Stimulated activated CD8-positive, alpha-beta memory T cell treated with anti-CD3 and anti-CD28 coated beads, Interleukin-15, amount 100 ng/mL, for 24 hours (primary cell): ENCODE results near the gene CYB561D1.

Experiments used
- DNase-seq: peaks from one replicate; pipeline ENCODE4 v3.0.0-alpha.2; 2020; ENCODE audit warnings: low read depth

The CYB561D1 gene

DNA sequence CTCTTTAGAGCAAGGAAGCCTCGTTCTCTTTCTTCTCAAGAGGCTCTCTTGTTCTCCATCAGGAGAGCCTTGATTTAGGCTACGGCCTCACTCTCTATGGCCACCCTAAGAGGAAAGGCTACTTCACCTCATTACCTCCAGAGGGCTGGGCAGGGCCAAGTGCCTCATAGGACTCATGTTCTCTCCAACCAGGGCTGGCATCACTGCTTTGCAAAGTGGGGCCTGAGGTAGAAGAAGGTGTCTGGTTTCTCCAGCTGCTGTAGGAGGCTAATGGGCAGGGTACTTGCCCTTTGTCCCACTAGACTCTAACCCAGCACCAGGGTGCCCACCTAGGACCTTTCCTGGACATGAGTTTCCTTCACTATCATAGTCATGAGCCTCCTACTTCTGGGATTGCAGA lies 12.2 kb upstream of the CYB561D1 start:
- no peak for DNase-seq

GRCh38 chr1:109482242-109482641 lies 11.7 kb upstream of the CYB561D1 start:
- DNase-seq = no peak

DNA sequence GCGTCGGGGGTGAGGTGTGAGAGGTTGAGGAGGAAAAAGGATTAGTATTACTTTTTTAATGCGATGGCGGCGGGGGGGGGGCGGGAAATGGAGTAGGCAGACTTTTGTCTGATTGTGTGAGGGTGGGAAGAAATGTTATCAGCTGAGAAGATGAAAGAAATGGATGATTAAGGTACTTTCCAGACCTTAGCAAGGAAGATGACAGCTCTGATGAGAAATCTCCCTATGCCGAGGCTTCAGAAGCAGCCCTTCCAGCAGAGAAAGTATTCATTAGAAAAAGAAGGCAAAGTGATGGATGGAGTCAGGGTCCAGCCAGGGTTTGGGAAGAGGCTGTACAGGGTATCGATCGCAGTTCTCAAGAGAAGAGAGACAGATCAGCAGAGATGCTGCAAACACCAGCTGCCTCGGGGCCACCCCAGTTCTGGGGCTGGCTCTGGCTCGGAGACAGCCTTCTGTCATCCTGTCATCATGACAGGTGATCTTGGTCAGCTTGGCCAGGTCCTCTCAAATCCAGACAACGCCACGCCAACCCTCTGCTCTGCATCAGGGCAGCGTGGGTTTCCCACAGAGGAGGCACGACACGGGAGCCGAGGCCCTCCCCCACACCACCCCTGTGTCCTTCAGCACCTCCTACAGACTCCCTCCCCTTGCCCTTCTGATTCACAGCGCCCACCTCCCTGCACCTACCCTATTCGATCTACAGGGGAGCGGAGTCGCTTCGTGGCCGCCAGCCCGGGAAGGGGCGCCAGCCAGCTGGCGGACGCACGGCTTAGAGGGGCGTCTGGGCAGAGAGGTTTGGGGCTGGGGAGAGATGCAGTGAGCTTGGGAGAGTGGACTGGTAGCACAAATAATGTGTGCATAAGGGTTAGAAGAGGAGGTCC lies 10.9 kb upstream of the CYB561D1 start:
- no peak for DNase-seq

- peak; percentile 78 for DNase-seq
These were observed 10.0 kb upstream of the CYB561D1 start, which contains the start of gene ATXN7L2 for GRCh38 chr1:109483672-109484518. Gene ATXN7L2, plus strand, starts transcription at chr1:109483905. Its CDS starts 49 bp downstream, at chr1:109483954.

DNA sequence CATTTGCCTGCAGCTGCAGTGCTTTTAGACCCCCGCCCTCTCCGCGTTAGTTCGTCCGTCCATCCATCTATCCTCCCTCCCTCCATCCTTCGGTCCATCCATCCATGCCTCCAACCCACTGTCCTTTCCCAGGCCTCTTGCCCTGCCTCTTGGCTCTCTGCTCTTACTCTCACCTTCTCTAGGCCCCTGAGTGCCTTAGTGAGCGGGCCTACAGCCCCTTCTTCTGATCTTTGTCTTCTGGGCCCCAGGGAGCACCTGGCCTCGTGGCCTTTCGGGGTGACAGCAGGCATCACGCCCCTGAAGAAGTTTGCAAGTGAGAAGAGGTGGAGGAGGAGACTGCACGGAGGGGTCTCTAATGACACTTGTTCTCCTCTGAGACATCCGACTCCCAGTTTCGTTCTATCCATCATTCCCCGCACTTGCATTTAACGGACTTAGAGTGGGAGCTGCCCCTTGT lies 9.3 kb upstream of the CYB561D1 start:
- DNase-seq = no peak

DNA sequence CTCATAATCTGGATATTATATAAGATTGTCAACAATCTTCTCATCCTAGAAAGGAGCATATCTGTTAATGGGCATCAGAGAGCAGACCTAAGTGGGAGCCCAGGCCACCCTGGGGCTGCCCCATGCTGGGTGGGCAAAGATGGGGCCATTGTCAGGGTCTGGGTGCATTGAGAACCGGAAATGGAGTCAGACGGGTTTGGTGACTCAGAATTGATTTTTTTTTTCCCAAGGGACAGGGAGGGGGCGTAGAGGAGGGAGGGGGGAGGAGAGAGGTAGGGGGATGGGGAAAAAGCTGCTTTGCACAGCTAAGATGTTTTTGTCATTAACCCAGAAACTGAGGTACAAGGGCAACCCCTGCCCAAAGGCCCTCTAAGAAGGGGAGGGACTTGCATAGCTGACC lies 8.9 kb upstream of the CYB561D1 start:
- DNase-seq = no peak

- no peak for DNase-seq
These were observed 6.6 kb upstream of the CYB561D1 start for GRCh38 chr1:109487261-109487660.

- no peak for DNase-seq
These were observed 5.7 kb upstream of the CYB561D1 start for GRCh38 chr1:109488201-109488600.

- no peak for DNase-seq
These were observed 5.2 kb upstream of the CYB561D1 start for GRCh38 chr1:109488696-109489095.

- DNase-seq = no peak
These were observed 3.6 kb upstream of the CYB561D1 start for GRCh38 chr1:109490029-109490933.

DNA sequence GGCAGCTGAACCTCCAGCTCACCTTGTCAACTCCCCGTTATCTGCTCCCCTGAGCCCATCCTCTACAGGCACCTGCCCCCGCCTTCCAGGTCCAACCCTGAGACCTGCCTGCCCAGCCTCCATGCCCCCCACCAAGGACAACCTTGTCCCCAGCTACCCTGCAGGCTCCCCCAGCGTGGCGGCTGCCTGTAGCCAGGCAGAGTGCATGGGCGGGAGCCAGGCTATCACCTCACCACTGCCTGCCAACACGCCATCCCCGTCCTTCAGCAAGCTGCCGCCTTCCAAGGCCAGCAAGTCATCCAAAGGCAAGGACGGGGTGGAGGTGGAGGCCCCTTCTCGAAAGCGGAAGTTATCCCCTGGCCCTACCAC lies 3.0 kb upstream of the CYB561D1 start:
- no peak for DNase-seq

DNA sequence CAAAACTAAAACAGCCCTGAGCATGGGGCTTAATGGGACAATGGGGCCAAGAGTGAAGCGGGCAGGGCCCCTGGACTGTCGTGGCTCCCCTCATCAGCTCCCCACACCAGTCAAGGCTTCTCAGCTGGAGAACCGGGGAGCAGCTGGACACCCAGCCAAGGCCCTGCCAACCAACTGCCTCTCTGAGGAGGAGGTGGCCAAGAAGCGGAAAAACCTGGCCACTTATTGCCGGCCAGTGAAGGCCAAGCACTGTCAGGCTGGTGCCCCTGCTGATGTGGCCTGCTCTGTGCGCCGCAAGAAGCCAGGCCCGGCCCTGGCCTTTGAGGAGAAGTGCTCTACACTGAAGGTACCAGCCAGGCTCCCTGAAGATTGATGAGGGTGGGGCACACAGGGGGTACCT lies 2.5 kb upstream of the CYB561D1 start:
- DNase-seq = no peak

DNA sequence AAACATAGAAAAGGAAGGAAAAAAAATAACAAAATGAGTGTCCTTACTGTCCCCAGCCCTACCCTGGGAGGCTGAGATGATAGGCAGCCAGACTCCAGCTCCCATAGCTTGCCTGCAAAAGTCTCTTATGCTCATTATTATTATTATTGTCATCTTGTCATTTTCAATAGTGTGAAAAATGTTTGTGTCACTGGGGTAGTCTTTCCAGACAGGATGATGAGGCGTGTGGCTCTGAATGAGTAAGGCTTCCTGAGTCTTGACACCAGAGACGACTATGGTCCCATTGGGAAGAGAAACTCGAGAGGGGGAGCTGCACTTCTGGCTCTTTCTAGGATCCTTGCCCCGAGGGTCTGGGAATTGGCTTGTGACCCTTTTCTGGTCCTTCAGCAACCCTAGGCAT lies 1.1 kb upstream of the CYB561D1 start:
- no peak for DNase-seq

GRCh38 chr1:109493227-109493626 lies 667 bp upstream of the CYB561D1 start:
- no peak for DNase-seq

GRCh38 chr1:109495738-109496137 lies 1.8 kb downstream of the CYB561D1 start:
- DNase-seq = no peak

DNA sequence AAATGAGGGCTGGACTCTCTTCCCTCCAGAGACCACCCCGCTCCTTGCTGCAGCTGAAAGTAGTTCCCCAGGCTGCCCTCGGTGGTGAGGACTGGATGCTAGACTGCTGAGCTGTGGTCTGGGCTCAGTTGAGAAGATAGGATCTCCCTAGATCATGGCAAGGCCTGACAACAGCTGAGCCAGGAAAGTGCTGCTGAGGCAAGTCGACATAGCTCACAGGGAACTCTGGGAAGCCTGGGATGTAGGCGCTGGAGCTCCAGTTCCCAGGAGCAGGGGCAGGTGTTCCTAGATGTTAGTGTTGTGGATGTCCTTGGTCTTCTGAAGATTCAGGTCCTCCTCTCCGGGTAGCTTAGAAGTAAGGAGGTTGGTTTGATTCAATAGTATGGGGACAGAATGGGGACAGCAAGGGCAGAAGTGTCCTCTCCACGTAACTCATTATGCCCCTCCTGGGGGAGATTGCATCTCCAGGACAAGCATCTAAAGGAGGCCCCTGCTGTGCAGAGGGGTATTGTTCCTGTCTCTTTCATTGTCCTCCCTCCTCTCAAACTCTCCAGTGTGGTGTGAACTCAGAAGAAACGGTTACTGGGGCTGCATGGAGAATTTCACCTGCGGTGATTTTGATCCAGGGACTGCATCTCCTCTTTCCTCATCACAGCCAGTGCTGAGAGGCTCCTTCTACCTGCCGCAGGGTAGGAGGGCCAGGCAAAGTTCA lies 3.7 kb downstream of the CYB561D1 start:
- no peak for DNase-seq

DNA sequence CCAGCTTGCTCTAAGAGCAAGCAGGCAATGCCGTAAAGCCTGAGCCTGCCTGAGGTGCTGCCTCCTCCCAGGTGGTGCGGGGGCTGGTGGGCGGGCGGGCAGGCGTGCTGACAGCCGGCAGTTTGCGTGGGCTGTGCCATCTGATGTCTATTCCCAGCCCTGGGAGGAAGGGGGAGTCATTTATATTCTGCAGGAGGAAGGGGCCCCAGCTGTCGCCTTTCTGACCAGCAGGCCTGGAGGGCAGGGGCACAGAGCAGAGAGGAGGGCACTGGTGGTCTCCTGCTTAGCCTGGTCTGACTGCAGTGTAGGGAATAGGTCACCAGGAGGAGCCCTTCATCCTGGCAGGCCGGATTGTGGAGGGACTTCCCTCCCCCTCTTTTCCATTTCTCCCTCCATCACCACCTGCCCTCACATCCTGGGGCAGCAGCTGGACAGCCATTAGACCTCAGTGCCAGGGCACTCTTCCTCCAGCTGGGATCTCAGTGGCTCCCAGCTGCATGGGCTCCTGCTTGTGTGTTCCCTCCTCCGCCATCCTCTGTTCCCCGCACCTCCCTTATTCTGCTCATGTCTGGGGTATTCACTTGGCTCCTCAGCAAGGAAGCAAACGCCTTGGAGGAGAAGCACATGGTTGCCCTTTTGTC lies 4.4 kb downstream of the CYB561D1 start:
- no peak for DNase-seq

DNA sequence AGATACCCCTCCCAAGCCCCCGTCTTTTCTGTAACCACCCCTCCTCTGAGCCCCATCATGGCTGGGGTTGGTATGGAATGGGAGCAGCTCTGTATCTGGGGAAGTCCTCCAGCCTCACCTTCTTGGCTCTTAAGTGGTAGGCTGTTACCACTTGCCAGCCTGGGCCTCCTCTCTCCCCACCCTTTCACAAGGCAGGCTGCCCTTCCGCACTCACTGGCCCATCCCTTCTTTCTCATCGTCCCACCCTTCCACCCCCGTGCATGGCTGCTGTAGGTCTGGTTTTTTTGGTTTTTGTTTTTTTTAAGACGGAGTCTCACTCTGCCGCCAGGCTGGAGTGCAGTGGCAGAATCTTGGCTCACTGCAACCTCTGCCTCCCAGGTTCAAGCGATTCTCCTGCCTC lies 5.2 kb downstream of the CYB561D1 start:
- no peak for DNase-seq

DNA sequence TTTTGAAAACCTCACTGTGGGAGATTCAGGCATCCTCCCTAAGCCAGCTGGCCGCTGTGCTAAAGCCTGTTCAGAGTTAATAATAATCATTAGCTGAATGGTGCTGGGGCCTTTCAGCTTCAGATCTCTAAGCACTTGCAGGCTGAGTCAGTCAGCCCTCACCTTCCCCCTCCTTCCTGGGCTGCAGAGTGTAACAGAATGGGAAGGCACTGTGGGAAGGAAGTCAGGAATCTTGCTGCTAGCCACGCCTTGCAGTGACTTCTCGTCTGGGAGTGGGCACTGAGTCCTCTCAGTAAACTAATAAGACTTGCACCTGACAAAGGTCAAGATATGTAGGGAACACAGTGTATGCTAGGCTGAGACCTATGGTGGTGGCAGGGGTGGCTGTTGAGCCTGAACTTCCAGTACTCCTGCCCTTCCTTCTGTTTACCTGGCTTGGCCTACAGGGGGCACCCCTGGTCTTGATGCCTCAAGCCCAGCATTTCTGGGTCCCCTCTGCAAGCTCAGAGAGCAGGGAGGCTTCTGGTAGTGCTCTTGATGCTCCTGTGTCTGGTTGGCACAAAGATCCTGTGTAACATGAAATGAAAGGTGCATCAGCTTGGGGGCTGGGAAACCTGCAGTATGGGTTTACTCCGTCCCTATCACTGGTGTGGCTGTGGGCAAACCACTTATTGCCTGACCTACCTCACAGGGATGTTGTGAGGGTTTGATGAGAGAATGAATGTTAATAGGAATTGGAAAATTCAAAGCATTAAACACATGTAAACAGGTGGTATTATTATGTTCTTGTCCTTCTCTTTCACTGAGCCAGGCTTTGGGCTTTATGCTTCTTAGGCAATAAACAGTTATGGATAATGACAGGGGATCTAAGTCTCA lies 6.0 kb downstream of the CYB561D1 start:
- no peak for DNase-seq

GRCh38 chr1:109500941-109501381 lies 7.1 kb downstream of the CYB561D1 start:
- no peak for DNase-seq
